HepG2 (cell line): ENCODE data around the gene FOSL2.
A peak's percentile ranks its signal among the peaks of the same experiment; 100 is the strongest.

ENCODE experiments used
- ARNT ChIP-seq: fragments of 450-650 bp; IDR thresholded peaks from 2 replicates; pipeline ENCODE4 v1.6.1; 2017
- ARNTL ChIP-seq: sonication (generic); formaldehyde crosslinking; IDR thresholded peaks from 2 replicates; pipeline ENCODE4 v1.4.0; 2020; ENCODE audit warnings: mild to moderate bottlenecking, missing genetic modification reagents
- GATAD2A ChIP-seq: IDR thresholded peaks from 2 replicates; pipeline ENCODE4 v1.6.1; 2016
- MAZ ChIP-seq, 2 experiments: sonication (generic) in 1 of 2; formaldehyde crosslinking in 1 of 2; IDR thresholded peaks; 2 replicates each; pipeline versions ENCODE4 v1.5.0 to v1.6.1; 2012 to 2020; ENCODE audit warnings: low read depth in 2 of 2, mild to moderate bottlenecking in 2 of 2, borderline replicate concordance in 1 of 2, improper control_type of control experiment in 1 of 2, low read length in 1 of 2, missing genetic modification reagents in 1 of 2, moderate library complexity in 1 of 2
- TBX2 ChIP-seq: sonication (generic); formaldehyde crosslinking; IDR thresholded peaks from 2 replicates; pipeline ENCODE4 v1.5.0; 2020; ENCODE audit warnings: missing genetic modification reagents, mild to moderate bottlenecking, borderline replicate concordance
- YY1 ChIP-seq: IDR thresholded peaks from 2 replicates; pipeline ENCODE4 v1.6.1; 2011; ENCODE audit warnings: low read length, low read depth, moderate library complexity, mild to moderate bottlenecking; ENCODE audit not compliant: insufficient read depth, insufficient replicate concordance
- ZNF589 ChIP-seq: sonication (generic); formaldehyde crosslinking; conservative IDR thresholded peaks from 2 replicates; pipeline ENCODE4 v1.8.0; 2022; ENCODE audit warnings: mild to moderate bottlenecking, moderate library complexity, missing genetic modification reagents
- ZNF615 ChIP-seq: sonication (generic); formaldehyde crosslinking; IDR thresholded peaks from 2 replicates; pipeline ENCODE4 v1.5.0; 2020; ENCODE audit warnings: mild to moderate bottlenecking, missing genetic modification reagents, borderline replicate concordance
- TF ChIP-seq, protein P1 (sequence below): sonication (generic); formaldehyde crosslinking; IDR thresholded peaks from 2 replicates; pipeline ENCODE4 v1.5.0; 2020; ENCODE audit warnings: mild to moderate bottlenecking, missing genetic modification reagents, moderate library complexity
- TF ChIP-seq, protein P2 (sequence below): IDR thresholded peaks from 2 replicates; pipeline ENCODE4 v1.6.1; 2012; ENCODE audit warnings: inconsistent platforms
- TF ChIP-seq, protein P3 (sequence below): sonication (generic); formaldehyde crosslinking; IDR thresholded peaks from 2 replicates; pipeline ENCODE4 v1.4.0; 2020; ENCODE audit warnings: mild to moderate bottlenecking, missing genetic modification reagents
- TF ChIP-seq, protein P4 (sequence below): fragments of 450-650 bp; IDR thresholded peaks from 2 replicates; pipeline ENCODE4 v1.6.1; 2017; ENCODE audit warnings: mild to moderate bottlenecking

DNA sequence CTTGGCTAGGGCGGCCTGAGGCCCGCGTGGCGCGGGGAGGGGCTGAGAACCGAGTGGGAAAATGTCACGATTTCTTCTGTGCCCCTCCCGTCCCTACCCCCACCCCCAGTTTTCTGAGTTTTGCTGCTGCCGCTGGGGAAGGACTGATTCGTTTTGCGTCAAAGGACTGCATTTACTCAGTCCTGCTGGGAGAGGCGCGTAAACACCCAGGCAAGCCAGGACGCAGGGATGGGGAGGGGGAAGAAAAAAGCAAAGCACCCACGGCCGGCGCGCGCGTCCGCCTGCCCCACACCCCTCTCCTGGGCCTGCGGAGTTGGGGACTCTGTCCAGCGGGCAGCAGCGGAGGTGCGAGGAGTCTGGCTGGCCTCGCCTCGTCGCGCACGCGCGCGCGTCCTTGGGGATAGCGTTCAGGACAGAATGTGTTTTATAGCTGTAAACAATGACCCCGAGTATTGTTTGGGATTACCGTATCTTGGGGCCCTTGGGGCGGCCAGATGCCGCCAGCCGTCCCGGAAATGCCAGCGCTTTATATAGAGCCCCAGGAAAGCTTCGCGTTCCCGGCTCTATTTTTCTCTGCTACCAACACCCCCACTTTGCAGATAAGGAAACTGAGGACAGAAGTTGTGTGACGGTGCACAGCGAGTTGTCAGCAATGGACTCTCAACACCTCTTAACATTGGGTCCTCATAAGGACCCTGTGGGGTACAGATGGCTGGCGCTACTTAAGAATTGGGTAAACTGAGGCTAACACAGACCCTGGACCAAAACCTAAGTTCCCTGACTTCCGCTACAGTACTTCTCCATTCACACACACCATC, 1.7 kb upstream of the FOSL2 start:
- TF ChIP-seq, protein P1, sequence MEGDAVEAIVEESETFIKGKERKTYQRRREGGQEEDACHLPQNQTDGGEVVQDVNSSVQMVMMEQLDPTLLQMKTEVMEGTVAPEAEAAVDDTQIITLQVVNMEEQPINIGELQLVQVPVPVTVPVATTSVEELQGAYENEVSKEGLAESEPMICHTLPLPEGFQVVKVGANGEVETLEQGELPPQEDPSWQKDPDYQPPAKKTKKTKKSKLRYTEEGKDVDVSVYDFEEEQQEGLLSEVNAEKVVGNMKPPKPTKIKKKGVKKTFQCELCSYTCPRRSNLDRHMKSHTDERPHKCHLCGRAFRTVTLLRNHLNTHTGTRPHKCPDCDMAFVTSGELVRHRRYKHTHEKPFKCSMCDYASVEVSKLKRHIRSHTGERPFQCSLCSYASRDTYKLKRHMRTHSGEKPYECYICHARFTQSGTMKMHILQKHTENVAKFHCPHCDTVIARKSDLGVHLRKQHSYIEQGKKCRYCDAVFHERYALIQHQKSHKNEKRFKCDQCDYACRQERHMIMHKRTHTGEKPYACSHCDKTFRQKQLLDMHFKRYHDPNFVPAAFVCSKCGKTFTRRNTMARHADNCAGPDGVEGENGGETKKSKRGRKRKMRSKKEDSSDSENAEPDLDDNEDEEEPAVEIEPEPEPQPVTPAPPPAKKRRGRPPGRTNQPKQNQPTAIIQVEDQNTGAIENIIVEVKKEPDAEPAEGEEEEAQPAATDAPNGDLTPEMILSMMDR = no peak
- TF ChIP-seq TBX2 (CRISPR knock-in tag) (peak; percentile 44; the same call in 1 of the 2 replicates), ZNF615 (no peak), GATAD2A (CRISPR knock-in tag) (0 out of 2 replicates have a peak, but pooled peaks have one; percentile 39), MAZ (IDR thresholded peaks at IDR 0.05; ENCODE audit: borderline replicate concordance, low read depth, low read length) (no peak), MAZ (CRISPR knock-in tag; IDR thresholded peaks at IDR 0.05; ENCODE audit: low read depth) (no peak), ARNT (no peak), YY1 (no peak), ZNF589 (no peak), ARNTL (no peak)
- TF ChIP-seq, protein P2, sequence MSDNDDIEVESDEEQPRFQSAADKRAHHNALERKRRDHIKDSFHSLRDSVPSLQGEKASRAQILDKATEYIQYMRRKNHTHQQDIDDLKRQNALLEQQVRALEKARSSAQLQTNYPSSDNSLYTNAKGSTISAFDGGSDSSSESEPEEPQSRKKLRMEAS = peak; percentile 79; the same call in 1 of the 2 replicates
- TF ChIP-seq, protein P3, sequence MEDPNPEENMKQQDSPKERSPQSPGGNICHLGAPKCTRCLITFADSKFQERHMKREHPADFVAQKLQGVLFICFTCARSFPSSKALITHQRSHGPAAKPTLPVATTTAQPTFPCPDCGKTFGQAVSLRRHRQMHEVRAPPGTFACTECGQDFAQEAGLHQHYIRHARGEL = no peak
- TF ChIP-seq, protein P4, sequence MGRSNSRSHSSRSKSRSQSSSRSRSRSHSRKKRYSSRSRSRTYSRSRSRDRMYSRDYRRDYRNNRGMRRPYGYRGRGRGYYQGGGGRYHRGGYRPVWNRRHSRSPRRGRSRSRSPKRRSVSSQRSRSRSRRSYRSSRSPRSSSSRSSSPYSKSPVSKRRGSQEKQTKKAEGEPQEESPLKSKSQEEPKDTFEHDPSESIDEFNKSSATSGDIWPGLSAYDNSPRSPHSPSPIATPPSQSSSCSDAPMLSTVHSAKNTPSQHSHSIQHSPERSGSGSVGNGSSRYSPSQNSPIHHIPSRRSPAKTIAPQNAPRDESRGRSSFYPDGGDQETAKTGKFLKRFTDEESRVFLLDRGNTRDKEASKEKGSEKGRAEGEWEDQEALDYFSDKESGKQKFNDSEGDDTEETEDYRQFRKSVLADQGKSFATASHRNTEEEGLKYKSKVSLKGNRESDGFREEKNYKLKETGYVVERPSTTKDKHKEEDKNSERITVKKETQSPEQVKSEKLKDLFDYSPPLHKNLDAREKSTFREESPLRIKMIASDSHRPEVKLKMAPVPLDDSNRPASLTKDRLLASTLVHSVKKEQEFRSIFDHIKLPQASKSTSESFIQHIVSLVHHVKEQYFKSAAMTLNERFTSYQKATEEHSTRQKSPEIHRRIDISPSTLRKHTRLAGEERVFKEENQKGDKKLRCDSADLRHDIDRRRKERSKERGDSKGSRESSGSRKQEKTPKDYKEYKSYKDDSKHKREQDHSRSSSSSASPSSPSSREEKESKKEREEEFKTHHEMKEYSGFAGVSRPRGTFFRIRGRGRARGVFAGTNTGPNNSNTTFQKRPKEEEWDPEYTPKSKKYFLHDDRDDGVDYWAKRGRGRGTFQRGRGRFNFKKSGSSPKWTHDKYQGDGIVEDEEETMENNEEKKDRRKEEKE = no peak
